Measurements from ENCODE around the gene PDE4B. TPM values are rescaled to one million over a fixed set of nuclear protein-coding genes. Genes with fewer than 3 reads are reported as not detected.

The PDE4B gene
- total and polyA plus RNA-seq, 11 donors = 1.4 to 71.9 (median 16.2) TPM

GRCh38 chr1:66176832-66177231, 384.1 kb downstream of the PDE4B start:
- H3K27ac ChIP-seq = no peak overlapping the region
- ATAC-seq = no peak
- no peak for DNase-seq
- TF ChIP-seq POLR2A (IDR thresholded peaks at IDR 0.05) (no peak), CTCF (IDR thresholded peaks at IDR 0.05) (no peak)
- no peak overlapping the region for H3K4me3 ChIP-seq
- intact Hi-C loops (cut with DNase I) = no loop called here
- 26 to 44% (median 36%) methylated on average over 1 of the region's 1 CpG for WGBS, 4 donors
- no peaks in the 10 kb centered on the region for H3K4me1 ChIP-seq
- H3K36me3 ChIP-seq = no peaks in the 10 kb centered on the region
- H3K27me3 ChIP-seq = no peaks in the 10 kb centered on the region
- no peaks in the 10 kb centered on the region for H3K9me3 ChIP-seq

- no peaks in the 10 kb centered on the region for H3K36me3 ChIP-seq
- no peak overlapping the region for H3K4me3 ChIP-seq
- H3K27ac ChIP-seq = no peak overlapping the region
- no peak for TF ChIP-seq CTCF (IDR thresholded peaks at IDR 0.05)
- no peak for TF ChIP-seq POLR2A (IDR thresholded peaks at IDR 0.05)
- WGBS, 4 donors = 86 to 93% (median 88%) methylated on average over 2 of the region's 2 CpGs
- intact Hi-C loops (cut with DNase I) = no loop called here
- H3K9me3 ChIP-seq = no peaks in the 10 kb centered on the region
- no peak for ATAC-seq
- H3K27me3 ChIP-seq = no peaks in the 10 kb centered on the region
- H3K4me1 ChIP-seq = peaks cover 0 to 3% (median 0%) of the 10 kb centered on the region in 12 donors
- no peak for DNase-seq
These were observed 384.8 kb downstream of the PDE4B start for GRCh38 chr1:66177510-66177909.

GRCh38 chr1:66182026-66182425, 389.3 kb downstream of the PDE4B start:
- ATAC-seq = no peak

GRCh38 chr1:66182551-66183178, 390.0 kb downstream of the PDE4B start:
- no peaks in the 10 kb centered on the region for H3K9me3 ChIP-seq
- H3K27ac ChIP-seq = peak overlapping the region in 2 of 12 donors; percentile 1 to 64
- H3K4me3 ChIP-seq = no peak overlapping the region
- peaks cover 0 to 4% (median 0%) of the 10 kb centered on the region in 12 donors for H3K4me1 ChIP-seq
- H3K27me3 ChIP-seq = no peaks in the 10 kb centered on the region
- DNase-seq (peak in 1 of 5 donors; percentile 29), ATAC-seq (peak in 3 of 4 donors; percentile 52 to 94 (median 59))
- intact Hi-C loops (cut with DNase I) = no loop called here
- TF ChIP-seq CTCF (IDR thresholded peaks at IDR 0.05) = no peak
- no peak for TF ChIP-seq POLR2A (IDR thresholded peaks at IDR 0.05)
- WGBS, 4 donors = 58 to 68% (median 66%) methylated on average over 3 of the region's 3 CpGs
- H3K36me3 ChIP-seq = no peaks in the 10 kb centered on the region

More at GRCh38 chr1:66182026-66182425, 389.3 kb downstream of the PDE4B start:
- peaks cover 0 to 4% (median 0%) of the 10 kb centered on the region in 12 donors for H3K4me1 ChIP-seq
- H3K4me3 ChIP-seq = no peak overlapping the region
- 49 to 61% (median 54%) methylated on average over 4 of the region's 4 CpGs for WGBS, 4 donors
- no peak for TF ChIP-seq POLR2A (IDR thresholded peaks at IDR 0.05)
- no peak for TF ChIP-seq CTCF (IDR thresholded peaks at IDR 0.05)
- H3K9me3 ChIP-seq = no peaks in the 10 kb centered on the region
- no peaks in the 10 kb centered on the region for H3K36me3 ChIP-seq
- no peaks in the 10 kb centered on the region for H3K27me3 ChIP-seq
- H3K27ac ChIP-seq = peak overlapping the region in 1 of 12 donors; percentile 64
- intact Hi-C loops (cut with DNase I) = no loop called here
- no peak for DNase-seq

All from heart left ventricle (tissue), 16 donors.